Type B pancreatic cell (in vitro differentiated cells): Measurements from ENCODE around the gene NCK1. TPM values are rescaled to one million over a fixed set of nuclear protein-coding genes. Genes with fewer than 3 reads are reported as not detected.
"Not testable (repeated sequence)": the region's sequence is repeated elsewhere in the genome, so short reads cannot be mapped to it uniquely, and the experiment has no call there.

ENCODE experiments used
- DNase-seq: peaks from one replicate; pipeline ENCODE4 v3.0.0; 2021; ENCODE audit warnings: mixed read lengths; ENCODE audit not compliant: unreplicated experiment; ENCODE audit errors: extremely low spot score
- H3K27ac Mint-ChIP-seq: 2 replicates; pipeline ENCODE4 v1.8.0; 2021; ENCODE audit warnings: mild to moderate bottlenecking, mixed read lengths
- H3K27me3 Mint-ChIP-seq: 2 replicates; pipeline ENCODE4 v1.8.0; 2021; ENCODE audit warnings: mixed read lengths
- H3K36me3 Mint-ChIP-seq: 2 replicates; pipeline ENCODE4 v1.8.0; 2021; ENCODE audit warnings: mixed read lengths
- H3K4me1 Mint-ChIP-seq: one replicate; pipeline ENCODE4 v1.8.0; 2021; ENCODE audit warnings: mixed read lengths; ENCODE audit not compliant: unreplicated experiment
- H3K4me3 Mint-ChIP-seq: 2 replicates; pipeline ENCODE4 v1.8.0; 2021; ENCODE audit warnings: mild to moderate bottlenecking, mixed read lengths
- H3K9me3 Mint-ChIP-seq: 2 replicates; pipeline ENCODE4 v1.8.0; 2021; ENCODE audit warnings: mixed read lengths
- CTCF ChIP-seq: fragments of 200-600 bp; sonication (generic); conservative IDR thresholded peaks from 2 replicates; pipeline ENCODE4 v1.5.0; 2021; ENCODE audit warnings: antibody characterized with exemption, mild to moderate bottlenecking
- total RNA-seq: library from RNA; stranded (reverse); gene quantifications from 2 replicates; pipeline ENCODE4 v1.2.1, GENCODE V29; 2021; ENCODE audit warnings: low replicate concordance

The NCK1 gene
- total RNA-seq, 1 donor from 2014 or later: 24.3 TPM

GRCh38 chr3:136979204-136979603 is 117.2 kb downstream of the NCK1 start:
- H3K27me3 Mint-ChIP-seq: no peaks in the 10 kb centered on the region
- no peaks in the 10 kb centered on the region for H3K9me3 Mint-ChIP-seq
- no peak overlapping the region for H3K27ac Mint-ChIP-seq
- no peaks in the 10 kb centered on the region for H3K36me3 Mint-ChIP-seq
- no peak for TF ChIP-seq CTCF
- H3K4me1 Mint-ChIP-seq: no peaks in the 10 kb centered on the region
- DNase-seq: no peak
- H3K4me3 Mint-ChIP-seq: no peak overlapping the region

DNA sequence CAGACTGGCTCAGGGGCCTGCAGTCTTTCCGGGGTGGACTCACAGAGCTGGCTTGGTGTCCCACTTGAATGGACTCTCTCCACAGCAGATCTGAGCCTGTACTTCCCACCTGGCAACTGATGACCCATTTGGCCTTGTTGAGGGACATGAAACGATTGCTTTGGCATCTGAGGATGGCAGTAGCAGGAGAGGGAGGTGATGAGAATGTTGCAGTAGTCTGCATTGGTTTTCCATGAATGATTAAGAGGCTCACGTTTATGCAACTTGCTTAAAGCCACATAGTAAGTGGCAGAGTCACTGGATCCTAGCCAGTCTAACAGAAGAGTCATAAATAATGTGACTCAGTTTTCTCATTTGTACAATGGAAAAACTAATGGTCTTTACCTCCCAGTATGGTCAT is 117.7 kb downstream of the NCK1 start:
- no peak for DNase-seq
- Mint-ChIP-seq H3K9me3 (no peaks in the 10 kb centered on the region), H3K27me3 (no peaks in the 10 kb centered on the region), H3K27ac (no peak overlapping the region), H3K36me3 (no peaks in the 10 kb centered on the region), H3K4me1 (no peaks in the 10 kb centered on the region), H3K4me3 (no peak overlapping the region)
- no peak for TF ChIP-seq CTCF

- no peak for DNase-seq
- Mint-ChIP-seq H3K9me3 (peaks cover 4% of the 10 kb centered on the region), H3K27ac (no peak overlapping the region), H3K27me3 (no peaks in the 10 kb centered on the region), H3K4me1 (no peaks in the 10 kb centered on the region), H3K36me3 (no peaks in the 10 kb centered on the region), H3K4me3 (no peak overlapping the region)
- no peak for TF ChIP-seq CTCF
These were observed 120.0 kb downstream of the NCK1 start for GRCh38 chr3:136982033-136982432.

- no peaks in the 10 kb centered on the region for H3K4me1 Mint-ChIP-seq
- H3K36me3 Mint-ChIP-seq: no peaks in the 10 kb centered on the region
- TF ChIP-seq CTCF: no peak
- peaks cover 4% of the 10 kb centered on the region for H3K9me3 Mint-ChIP-seq
- H3K4me3 Mint-ChIP-seq: no peak overlapping the region
- no peaks in the 10 kb centered on the region for H3K27me3 Mint-ChIP-seq
- DNase-seq: no peak
- H3K27ac Mint-ChIP-seq: peak overlapping the region; percentile 6
These were observed 120.6 kb downstream of the NCK1 start for GRCh38 chr3:136982520-136983138.

DNA sequence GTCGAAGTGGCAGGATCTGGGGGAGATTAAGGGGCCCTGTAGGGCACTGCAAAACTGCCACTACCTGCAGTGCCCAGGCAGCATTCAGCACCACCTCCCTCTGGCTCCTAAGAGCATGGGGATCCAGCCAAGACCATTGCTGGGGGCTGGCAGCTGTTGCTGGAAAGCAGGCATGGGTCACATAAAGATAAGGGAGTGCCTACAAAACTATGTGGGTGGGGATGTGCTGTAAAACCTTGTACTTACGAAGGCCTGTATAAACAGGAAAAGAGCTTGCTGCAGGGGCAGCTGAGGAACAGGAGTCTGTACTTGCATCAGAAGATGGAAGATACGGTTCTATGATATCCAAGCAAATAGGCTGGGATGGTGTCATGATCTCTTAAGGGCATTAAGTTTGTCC is 122.8 kb downstream of the NCK1 start:
- Mint-ChIP-seq H3K27me3 (no peaks in the 10 kb centered on the region), H3K27ac (no peak overlapping the region), H3K4me1 (no peaks in the 10 kb centered on the region), H3K36me3 (no peaks in the 10 kb centered on the region), H3K4me3 (no peak overlapping the region), H3K9me3 (peaks cover 4% of the 10 kb centered on the region)
- DNase-seq: no peak
- TF ChIP-seq CTCF: no peak

GRCh38 chr3:136987398-136987980 is 125.5 kb downstream of the NCK1 start:
- H3K27me3 Mint-ChIP-seq, H3K36me3 Mint-ChIP-seq, H3K4me3 Mint-ChIP-seq, H3K4me1 Mint-ChIP-seq, H3K9me3 Mint-ChIP-seq, H3K27ac Mint-ChIP-seq, DNase-seq: not testable (repeated sequence)
